Tibial nerve (tissue), 4 donors: ENCODE data around the gene TRIM45.

Source experiments
- EP300 ChIP-seq, 2 donors: sonication (generic); formaldehyde crosslinking; IDR thresholded peaks; one replicate each; pipeline ENCODE4 v1.6.1; 2017; ENCODE audit warnings: antibody characterized with exemption in 2 of 2, mild to moderate bottlenecking in 1 of 2
- TF ChIP-seq, protein P1 (sequence below), 5 experiments: fragments of 200-600 bp in 3 of 5; fragments of 450-650 bp in 2 of 5; sonication (generic) in 3 of 5; IDR thresholded peaks; one replicate each; pipeline ENCODE4 v1.5.1; 2016 to 2019; ENCODE audit warnings: antibody characterized with exemption in 5 of 5, mild to moderate bottlenecking in 3 of 5, moderate library complexity in 2 of 5

GRCh38 chr1:117162816-117163215 is 41.3 kb upstream of the TRIM45 start:
- TF ChIP-seq, protein P1, sequence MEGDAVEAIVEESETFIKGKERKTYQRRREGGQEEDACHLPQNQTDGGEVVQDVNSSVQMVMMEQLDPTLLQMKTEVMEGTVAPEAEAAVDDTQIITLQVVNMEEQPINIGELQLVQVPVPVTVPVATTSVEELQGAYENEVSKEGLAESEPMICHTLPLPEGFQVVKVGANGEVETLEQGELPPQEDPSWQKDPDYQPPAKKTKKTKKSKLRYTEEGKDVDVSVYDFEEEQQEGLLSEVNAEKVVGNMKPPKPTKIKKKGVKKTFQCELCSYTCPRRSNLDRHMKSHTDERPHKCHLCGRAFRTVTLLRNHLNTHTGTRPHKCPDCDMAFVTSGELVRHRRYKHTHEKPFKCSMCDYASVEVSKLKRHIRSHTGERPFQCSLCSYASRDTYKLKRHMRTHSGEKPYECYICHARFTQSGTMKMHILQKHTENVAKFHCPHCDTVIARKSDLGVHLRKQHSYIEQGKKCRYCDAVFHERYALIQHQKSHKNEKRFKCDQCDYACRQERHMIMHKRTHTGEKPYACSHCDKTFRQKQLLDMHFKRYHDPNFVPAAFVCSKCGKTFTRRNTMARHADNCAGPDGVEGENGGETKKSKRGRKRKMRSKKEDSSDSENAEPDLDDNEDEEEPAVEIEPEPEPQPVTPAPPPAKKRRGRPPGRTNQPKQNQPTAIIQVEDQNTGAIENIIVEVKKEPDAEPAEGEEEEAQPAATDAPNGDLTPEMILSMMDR (IDR thresholded peaks at IDR 0.05): no peak
- no peak for TF ChIP-seq EP300 (IDR thresholded peaks at IDR 0.05)
